Measurements from ENCODE around the gene KLHL8. TPM values are rescaled to one million over a fixed set of nuclear protein-coding genes. Genes with fewer than 3 reads are reported as not detected.
"Not testable (repeated sequence)": the region's sequence is repeated elsewhere in the genome, so short reads cannot be mapped to it uniquely, and the experiment has no call there.

The KLHL8 gene
- total RNA-seq, 1 donor from 2014 or later, result 11.7 TPM

GRCh38 chr4:87153078-87153870 is 67.1 kb downstream of the KLHL8 start:
- Histone ChIP-seq H3K36me3 (no peaks in the 10 kb centered on the region), H3K9me3 (replicated peaks) (no peaks in the 10 kb centered on the region), H3K27ac (replicated peaks) (no peak overlapping the region), H3K4me1 (no peaks in the 10 kb centered on the region), H3K27me3 (ENCODE audit: low read depth) (no peaks in the 10 kb centered on the region), H3K4me3 (no peak overlapping the region)
- no peak for TF ChIP-seq CTCF (IDR thresholded peaks at IDR 0.05; ENCODE audit: borderline replicate concordance)
- no peak for DNase-seq
- intact Hi-C loops (cut with micrococcal nuclease), result loop anchor here (5.0 kb wide), 1 partner anchor 84 kb away; no protein-coding TSS in a partner anchor

DNA sequence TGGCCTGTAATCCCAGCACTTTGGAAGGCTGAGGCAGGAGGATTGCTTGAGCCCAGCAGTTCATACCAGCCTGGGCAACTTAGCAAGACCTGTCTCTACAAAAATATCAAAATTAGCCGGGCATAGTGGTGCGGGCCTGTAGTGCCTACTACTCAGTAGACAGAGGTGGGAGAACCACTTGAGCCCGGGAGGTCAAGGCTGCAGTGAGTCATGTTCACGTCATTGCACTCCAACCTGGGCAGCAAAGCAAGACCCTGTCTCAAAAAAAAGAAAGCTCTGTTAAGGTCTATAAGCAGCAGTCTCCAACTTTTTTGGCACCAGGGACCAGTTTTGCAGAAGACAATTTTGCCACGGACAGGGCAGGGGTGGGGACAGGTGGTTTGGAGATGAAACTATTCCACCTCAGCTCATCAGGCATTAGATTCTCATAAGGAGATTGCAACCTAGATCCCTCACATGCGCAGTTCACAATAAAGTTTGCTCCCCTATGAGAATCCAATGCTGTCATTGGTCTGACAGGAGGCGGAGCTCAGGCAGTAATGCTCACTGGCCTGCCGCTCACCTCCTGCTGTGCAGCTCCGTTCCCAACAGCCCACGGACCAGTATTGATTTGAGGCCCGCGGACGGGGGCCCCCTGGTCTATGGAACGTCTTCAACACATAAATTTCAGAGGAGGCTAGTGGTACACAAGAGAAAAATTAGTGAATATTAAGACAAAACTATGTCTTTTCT is 67.9 kb downstream of the KLHL8 start:
- Histone ChIP-seq H3K9me3 (replicated peaks) (no peaks in the 10 kb centered on the region), H3K27me3 (ENCODE audit: low read depth) (no peaks in the 10 kb centered on the region), H3K4me3 (no peak overlapping the region), H3K27ac (replicated peaks) (no peak overlapping the region), H3K36me3 (no peaks in the 10 kb centered on the region), H3K4me1 (no peaks in the 10 kb centered on the region)
- DNase-seq, result no peak
- intact Hi-C loops (cut with micrococcal nuclease), result loop anchor here (5.0 kb wide), 1 partner anchor 85 kb away; no protein-coding TSS in a partner anchor
- TF ChIP-seq CTCF (IDR thresholded peaks at IDR 0.05; ENCODE audit: borderline replicate concordance), result no peak

DNA sequence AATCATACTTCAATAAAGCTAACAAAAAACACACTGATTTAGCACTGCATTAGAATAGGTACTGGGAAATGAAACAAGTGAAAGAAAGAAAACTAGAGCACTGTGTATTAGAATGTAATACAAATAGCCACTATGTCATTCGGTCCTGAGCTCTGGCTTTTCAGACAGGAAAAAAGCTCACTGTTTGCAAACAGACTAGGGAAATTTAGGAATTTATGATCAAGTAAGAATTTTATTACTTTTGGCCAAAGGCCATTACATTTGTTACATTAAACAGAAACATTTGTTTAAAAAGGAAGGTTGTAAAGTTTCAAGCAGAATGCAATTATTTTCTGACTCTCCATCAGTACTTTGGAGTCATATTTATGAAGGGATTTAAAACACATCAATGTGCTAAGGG is 68.7 kb downstream of the KLHL8 start:
- Histone ChIP-seq H3K27me3 (ENCODE audit: low read depth) (no peaks in the 10 kb centered on the region), H3K36me3 (no peaks in the 10 kb centered on the region), H3K9me3 (replicated peaks) (no peaks in the 10 kb centered on the region), H3K27ac (replicated peaks) (no peak overlapping the region), H3K4me1 (no peaks in the 10 kb centered on the region), H3K4me3 (no peak overlapping the region)
- intact Hi-C loops (cut with micrococcal nuclease), result loop anchor here (5.0 kb wide), 1 partner anchor 86 kb away; no protein-coding TSS in a partner anchor
- DNase-seq, result no peak
- TF ChIP-seq CTCF (IDR thresholded peaks at IDR 0.05; ENCODE audit: borderline replicate concordance), result no peak

DNA sequence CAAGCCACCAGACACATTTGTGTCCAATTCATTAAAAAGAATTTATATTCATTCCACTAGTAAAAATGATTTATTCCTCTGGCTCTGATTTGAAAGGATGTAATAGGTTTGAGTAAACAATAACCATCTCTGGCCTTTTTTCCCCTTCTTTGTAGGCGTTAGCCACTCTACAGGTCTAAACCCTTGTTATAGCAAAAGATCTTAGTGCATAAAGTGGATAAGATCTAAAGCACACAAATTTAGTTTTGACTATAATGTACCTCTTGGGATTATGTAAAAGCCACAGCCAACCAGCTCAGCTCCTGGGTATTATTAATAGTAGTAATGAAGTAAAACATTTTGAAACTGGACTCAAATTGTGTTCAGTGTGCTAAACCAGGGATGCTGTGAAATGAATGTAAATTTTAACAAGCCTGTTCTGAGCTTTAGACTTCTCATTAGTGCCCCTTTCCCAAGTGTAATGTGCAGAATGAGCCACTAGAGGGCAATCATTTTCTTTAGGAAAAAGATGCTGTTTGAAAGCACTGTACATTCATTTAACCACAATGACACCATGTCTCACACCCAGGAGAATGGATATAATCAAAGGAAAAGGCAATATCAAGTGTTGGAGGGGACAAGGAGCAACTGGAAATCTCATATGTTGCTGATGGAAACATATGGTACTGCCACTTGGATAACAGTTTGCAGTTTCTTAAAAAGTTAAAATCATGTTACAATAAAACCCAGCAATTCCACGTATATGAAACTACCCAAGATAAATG is 69.7 kb downstream of the KLHL8 start:
- intact Hi-C loops (cut with micrococcal nuclease), result loop anchor here (5.0 kb wide), 1 partner anchor 87 kb away; no protein-coding TSS in a partner anchor
- DNase-seq, result no peak
- no peak overlapping the region for H3K27ac ChIP-seq (replicated peaks)
- H3K36me3 ChIP-seq, result peaks cover 8% of the 10 kb centered on the region
- H3K4me1 ChIP-seq, result no peaks in the 10 kb centered on the region
- peak; percentile 92 for TF ChIP-seq CTCF (IDR thresholded peaks at IDR 0.05; ENCODE audit: borderline replicate concordance)
- no peaks in the 10 kb centered on the region for H3K27me3 ChIP-seq (ENCODE audit: low read depth)
- no peak overlapping the region for H3K4me3 ChIP-seq
- no peaks in the 10 kb centered on the region for H3K9me3 ChIP-seq (replicated peaks)

DNA sequence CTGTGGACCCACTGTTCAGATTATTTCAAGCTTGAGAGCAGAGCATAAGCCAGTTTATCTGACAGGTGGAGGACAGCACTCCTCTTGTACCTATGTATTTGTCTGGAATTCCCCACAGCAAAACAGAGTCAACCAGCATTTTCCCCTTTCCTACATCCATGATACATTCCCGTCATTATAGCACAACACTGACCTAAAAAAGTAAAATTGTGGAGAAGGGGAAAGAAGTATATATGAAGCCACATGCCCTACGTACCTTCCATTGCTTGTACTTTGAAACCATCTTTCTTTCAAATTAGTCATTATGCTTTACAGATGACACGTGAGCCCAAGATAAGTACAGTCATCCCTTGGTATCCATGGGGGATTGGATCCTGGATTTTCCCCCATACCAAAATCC is 73.3 kb downstream of the KLHL8 start:
- intact Hi-C loops (cut with micrococcal nuclease), result no loop called here
- DNase-seq, result no peak
- H3K4me3 ChIP-seq, result no peak overlapping the region

GRCh38 chr4:87145934-87146333 is 74.5 kb downstream of the KLHL8 start:
- H3K27me3 ChIP-seq (ENCODE audit: low read depth); H3K4me1 ChIP-seq; intact Hi-C loops (cut with micrococcal nuclease); DNase-seq; H3K9me3 ChIP-seq (replicated peaks); H3K27ac ChIP-seq (replicated peaks); H3K4me3 ChIP-seq: not testable (repeated sequence)
- H3K36me3 ChIP-seq, result peaks cover 39% of the 10 kb centered on the region

More for the DNA sequence above, 73.3 kb downstream of the KLHL8 start:
- Histone ChIP-seq H3K9me3 (replicated peaks) (no peaks in the 10 kb centered on the region), H3K4me1 (no peaks in the 10 kb centered on the region), H3K36me3 (peaks cover 27% of the 10 kb centered on the region), H3K27me3 (ENCODE audit: low read depth) (no peaks in the 10 kb centered on the region), H3K27ac (replicated peaks) (no peak overlapping the region)
- no peak for TF ChIP-seq CTCF (IDR thresholded peaks at IDR 0.05; ENCODE audit: borderline replicate concordance)

All from left ventricle myocardium inferior (tissue), 1 donor.